HG02981 (cell line): ENCODE data around the gene BTG1.
A peak's percentile ranks its signal among the peaks of the same experiment; 100 is the strongest.

ENCODE experiments used
- ATAC-seq: cut with Tn5 transposase; IDR thresholded peaks from one replicate; pipeline ENCODE4 v1.9.1; 2021; ENCODE audit warnings: mild to moderate bottlenecking, moderate library complexity; ENCODE audit not compliant: unreplicated experiment

Gene BTG1, protein sequence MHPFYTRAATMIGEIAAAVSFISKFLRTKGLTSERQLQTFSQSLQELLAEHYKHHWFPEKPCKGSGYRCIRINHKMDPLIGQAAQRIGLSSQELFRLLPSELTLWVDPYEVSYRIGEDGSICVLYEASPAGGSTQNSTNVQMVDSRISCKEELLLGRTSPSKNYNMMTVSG

DNA sequence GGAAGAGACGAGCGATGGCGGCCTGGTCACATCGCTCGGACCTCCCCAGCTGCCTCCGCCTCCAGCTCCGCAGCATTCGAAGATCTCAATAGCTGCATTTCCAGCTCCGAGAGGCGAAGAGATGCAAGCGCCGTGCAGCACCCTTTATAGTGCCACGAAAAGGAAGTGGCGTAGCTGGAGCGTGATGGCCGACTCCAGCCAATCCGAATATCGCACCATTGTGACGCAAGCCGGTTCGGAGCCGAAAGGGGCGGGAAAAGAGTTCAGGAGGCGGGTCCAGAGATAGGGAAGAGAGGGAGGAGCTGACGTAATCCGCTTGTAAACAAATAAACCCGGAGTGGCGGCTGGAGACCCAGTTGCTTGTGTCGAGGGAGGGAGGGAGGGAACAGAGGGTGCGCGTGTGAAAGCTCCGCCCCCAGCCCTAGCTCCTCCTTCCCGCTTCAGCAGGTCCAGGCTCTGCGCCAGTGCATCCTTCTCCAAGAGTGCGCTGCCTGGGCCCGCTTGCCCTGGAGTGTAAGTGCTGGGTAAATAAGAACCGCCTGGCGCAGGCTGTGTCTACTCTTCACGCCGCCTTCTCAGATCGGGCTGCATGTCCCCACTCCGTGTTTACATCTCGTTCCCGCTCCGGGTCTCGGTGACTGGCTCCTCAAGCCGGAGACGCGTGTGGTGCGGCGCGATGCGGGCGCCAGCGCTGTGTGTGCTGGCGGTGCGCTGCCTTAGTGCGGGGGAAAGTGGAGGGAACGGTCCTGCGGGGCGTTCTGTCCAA, at the start of gene BTG1:
TSS of gene BTG1 (minus strand) at position 116 of the 766 bp plus-strand sequence. CDS start 311 bp downstream, outside the sequence.
- peak; percentile 77 for ATAC-seq

DNA sequence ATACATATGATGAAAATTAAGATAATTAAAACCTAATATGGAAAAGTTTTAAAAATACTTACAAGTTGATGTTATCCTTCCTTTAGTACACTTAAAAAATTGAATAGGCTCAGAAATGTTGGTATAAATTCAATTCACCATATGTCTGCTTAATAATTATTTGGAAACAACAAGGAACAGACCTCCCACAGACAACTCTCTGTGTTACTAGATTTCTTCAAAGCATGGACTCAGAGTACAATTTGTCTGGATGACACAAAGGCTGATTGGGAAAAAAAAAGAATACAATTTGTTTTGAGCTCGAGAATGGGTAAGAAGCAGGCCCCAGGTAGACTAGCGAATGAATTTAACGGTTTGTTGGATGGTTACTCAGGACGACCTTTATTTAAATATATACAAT, 48.9 kb upstream of the BTG1 start:
- ATAC-seq, result no peak

DNA sequence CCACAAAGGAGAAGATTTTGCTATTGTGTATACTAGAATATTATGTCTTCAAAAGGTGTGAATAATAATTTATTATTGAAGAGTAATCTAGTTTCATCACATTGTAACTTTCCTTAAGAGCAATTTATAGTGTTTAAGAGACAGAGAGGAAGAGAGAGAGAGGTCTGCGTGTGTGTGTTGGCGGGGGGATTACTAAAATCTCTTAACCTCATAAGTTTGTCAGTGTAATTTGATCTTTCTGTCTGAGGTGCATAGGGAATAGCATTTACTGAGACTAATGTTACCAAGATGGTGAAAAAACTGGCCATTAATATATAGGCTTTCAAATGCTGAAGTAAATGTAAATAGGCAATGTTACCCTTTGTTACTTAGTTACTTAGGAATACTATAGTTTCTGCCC, 48.2 kb upstream of the BTG1 start:
- ATAC-seq, result no peak

DNA sequence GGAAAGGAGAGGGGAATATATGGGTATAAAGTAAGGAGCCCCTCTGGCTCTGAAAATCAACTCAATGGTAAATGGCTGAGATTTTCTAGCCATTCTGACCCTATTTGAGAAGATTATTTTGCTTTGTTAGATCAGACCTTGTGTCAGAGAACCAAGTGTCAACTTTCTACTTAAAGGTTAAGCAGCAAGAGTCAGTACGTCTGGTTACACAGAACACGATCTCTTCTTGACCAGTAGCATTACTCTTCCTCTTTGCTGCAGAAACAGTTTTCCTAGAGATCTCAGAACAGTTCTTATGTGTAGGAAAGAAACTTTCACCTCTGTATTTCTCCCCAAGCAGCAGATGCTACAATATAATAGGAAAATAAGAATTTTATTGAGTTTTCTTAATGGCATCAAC, 47.4 kb upstream of the BTG1 start:
- ATAC-seq, result no peak

DNA sequence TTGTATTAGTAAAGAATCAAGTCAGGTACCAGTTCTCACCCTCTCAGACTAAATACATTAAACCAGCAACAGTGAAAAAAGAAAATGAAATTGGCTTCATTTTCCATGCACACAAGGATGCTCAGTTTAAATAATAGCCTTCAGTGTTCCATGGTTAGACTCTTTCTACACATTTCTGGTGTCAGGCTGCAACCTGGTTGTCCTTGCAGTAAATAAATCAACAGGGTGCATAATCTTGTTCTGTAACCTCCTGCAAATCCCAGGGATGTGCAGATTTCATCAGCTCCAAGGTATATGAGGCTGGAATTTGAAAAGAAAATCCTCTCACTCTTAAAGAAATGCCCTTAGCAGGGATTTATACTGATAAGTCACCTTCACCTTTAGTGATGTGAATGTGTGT, 46.7 kb upstream of the BTG1 start:
- ATAC-seq, result no peak

DNA sequence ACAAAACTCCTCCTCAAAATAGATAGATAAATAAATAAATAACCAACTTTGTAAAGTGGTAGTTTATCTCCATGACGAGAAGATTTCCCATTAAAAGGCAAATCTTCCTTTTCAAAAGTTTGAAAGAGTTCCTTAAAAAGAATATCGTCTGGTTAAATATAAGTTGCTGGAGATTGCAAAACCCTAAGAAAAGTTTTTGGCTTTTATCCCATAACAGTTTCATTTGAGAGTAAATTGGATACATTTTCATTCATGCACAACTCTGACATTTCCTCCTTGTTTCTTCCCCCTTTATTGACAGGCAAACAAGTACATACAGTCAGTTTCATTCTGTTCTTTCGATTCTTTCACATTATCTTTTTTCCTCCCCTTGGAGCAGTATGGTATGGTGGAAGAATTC, 45.4 kb upstream of the BTG1 start:
- ATAC-seq, result no peak

DNA sequence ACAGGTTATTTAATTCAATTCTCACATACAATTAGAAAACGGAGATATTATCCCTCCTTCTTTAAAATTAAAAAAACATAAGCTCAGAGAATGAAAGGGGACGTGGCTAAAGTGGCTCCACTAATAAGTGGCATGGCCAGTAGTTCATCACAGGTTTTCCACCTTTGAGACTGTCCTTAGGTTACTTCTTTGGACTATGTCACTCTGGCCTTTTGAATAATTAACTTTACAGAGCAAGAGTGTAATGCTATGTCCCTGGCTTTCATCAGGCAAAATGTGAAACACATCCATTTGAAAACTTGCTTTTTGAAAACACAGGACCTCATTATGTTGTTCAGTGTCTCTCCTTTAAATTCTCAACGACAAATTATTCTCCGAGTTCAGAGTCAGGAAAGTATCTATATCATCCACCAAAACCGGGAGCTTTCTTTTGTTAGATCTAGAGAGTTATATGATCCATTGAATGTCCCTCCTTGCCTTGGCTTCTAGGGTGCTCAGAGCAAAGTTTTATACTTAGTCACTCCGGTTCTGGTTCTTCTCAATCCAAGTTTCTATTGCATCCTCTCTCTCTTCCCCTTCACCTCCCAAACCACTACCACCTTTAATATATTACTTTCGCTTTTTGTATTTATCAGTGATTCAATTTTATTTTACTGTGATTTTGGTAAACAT, 43.0 kb upstream of the BTG1 start:
- ATAC-seq, result no peak

DNA sequence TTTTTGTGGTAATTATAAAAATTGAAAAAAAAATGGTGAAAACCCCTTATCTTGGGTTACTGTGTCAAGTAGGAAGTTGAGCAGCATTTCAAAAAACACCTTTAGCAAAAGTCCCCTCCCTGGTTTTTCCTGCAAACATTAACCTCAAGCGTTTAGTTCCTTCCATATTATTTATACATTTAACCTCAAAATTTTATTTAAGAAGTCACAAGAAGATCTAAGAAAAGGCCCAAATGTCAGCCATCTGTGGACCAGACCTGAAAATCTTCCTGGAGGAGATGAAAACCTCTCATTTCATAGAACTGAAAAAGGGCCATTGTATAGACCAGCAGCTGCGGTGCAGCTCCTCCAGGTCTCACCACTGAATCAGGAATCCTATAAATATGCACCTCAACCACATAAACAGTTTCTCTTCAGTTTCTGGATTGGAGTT, 40.4 kb upstream of the BTG1 start:
- ATAC-seq, result peak; percentile 38

DNA sequence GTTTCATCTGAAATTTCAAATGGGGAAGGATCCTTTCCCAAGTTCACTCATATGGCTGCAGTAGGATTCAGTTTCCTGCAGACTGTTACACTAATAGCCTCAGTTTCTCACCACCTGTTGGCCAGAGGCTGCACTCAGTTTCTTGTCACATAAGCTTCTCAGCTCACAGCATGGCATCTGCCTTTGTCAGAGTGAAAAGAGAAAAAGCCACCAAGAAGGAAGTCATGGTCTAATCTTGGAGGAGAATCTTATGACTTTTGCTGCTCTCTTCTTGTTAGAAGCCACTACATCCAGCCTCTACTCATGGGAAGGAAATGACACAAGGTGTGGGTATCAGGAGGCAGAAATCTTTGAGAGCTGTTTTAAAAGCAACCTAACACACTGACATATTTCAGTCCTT, 39.4 kb upstream of the BTG1 start:
- ATAC-seq, result peak; percentile 56

DNA sequence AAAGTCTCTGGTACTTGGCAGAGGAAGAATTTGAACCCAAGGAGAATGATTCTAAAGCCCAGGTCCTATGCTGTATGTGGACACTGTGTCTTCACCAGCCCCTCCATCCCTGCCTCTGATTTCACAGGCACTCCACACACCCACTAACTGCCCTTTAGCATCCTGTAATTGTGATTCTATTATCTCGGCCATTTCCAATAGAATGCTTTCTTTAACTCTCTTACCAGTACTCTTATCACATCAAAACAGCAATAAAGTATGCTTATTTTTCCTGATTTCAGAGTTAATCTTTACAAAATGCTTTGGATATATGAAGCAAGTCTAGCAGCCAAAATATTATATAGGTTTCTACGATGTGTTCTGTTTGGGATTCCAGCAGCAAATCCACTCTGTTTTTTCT, 37.9 kb upstream of the BTG1 start:
- ATAC-seq, result no peak

DNA sequence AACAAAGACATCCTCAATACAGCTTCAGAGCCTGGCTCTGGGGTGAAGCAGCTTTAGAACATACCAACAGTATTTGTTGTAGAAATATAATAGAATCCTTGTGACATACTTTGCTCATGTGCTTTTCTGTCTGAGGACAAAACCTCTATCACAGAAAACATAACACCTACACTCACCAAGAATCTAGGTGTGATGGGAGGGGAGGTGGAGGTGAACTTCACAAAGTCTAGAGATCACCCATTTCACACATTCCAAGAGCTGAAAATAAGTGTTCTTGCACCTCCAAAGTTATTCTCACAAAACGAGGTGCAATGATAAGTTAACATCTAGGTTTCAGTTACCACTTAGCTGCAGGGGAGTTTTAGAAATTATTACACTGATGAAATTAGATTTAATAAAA, 32.7 kb upstream of the BTG1 start:
- no peak for ATAC-seq

DNA sequence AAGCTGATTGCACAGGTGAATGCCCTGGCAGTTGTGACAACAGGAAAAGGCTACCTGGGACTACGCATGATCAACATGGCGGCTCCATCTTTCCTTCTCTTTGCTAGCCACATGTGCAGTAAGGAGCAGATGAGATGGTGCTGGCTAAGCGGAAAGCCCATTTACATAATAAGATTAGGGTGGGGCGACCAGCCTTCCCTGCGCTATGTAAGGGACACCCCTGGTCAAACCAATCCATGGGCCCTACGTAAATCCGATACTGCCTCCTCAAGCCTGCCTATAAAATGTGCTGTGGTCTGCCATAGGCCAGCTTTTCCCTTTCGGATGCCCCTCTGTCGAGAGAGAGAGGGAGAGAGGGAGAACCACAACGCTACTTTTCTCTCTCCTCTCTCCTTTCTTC, 31.0 kb upstream of the BTG1 start:
- no peak for ATAC-seq

DNA sequence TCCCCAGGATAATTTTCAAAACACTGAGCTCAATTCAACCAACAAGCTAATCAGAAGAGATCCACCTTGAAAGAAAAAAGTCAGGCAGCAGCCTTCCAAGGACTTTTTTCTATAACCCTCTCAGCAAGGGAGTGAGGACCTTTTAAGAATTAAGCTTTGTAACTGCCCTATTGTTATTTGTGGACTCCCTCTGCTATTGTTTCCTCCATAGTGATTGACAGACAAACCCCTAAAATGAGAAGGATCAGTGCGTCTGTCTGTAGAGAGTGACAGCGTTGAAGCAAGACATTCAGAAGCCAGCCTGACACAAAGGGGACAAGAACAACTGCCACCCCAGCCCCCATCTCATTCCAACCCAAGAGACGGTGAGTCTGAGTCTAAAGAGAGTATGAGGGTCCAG, 30.3 kb upstream of the BTG1 start:
- ATAC-seq, result no peak

DNA sequence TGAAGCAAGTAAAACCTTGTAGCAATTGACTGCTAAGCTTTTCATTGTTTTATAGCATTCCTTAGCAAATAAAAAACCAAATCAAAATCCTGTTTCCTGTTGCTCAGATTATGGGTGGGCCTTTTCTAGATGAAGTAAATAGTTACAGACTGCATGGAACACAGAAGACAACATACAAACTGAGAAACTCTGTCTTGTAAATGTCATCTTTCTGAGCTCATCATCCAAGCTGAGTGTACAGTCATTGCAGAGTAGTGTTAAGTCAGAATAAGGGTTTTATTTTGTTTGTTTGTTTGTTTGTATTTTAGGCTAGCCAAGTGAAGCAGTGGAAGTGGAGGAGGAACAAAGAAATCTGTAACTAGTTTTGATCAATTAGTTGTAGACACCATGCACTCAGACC, 24.4 kb upstream of the BTG1 start:
- ATAC-seq, result no peak

DNA sequence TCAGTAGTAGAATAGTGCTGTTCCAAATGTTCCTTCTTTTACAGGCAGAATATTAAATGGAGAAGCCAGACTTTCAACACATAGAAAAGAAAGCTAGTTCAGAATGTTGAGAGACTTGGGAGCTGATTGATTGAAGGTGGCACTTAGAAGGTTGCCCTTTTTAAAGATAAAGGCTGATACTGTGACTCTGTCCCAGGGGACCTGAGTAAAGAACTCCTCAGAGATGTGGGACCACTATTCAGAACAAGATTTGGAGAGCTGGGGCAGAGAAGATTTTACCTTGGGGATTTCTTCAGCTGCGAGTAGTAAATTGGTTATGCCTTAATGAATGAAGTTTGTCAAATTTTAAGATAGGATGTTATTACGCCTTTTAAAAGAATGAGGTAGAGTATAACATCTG, 21.4 kb upstream of the BTG1 start:
- ATAC-seq, result no peak

DNA sequence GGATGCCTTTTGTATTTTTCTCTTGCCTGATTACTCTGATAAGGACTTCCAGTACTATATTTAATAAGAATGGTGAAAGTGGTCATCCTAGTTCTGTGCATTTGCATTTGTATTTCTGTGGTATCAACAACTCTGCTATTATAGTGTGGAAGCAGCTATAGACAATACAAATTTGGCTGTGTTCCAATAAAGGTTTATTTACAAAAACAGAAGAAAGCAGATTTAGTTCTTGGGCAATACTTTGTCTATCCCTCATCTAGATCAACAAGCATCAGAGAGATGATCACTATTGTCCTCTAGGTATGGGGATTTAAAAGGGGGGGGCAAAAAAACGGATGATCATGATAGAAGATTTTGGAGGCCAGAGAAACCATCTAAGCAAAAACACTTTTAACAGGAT, 19.1 kb upstream of the BTG1 start:
- ATAC-seq, result no peak

DNA sequence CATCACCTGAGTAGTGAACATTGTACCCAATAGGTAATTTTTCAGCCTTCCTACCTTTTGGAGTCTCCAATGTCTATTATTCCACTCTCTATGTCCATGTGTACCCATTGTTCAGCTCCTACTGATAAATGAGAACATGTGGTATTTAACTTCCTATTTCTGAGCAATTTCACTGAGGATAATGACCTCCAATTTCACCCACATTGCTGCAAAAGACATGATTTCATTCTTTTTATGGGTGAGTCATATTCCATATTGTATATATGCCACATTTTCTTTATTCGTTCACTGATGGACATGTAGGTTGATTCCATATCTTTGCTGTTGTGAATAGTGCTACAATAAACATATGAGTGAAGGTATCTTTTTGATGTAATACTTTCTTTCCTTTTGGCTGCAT, 16.4 kb upstream of the BTG1 start:
- no peak for ATAC-seq

DNA sequence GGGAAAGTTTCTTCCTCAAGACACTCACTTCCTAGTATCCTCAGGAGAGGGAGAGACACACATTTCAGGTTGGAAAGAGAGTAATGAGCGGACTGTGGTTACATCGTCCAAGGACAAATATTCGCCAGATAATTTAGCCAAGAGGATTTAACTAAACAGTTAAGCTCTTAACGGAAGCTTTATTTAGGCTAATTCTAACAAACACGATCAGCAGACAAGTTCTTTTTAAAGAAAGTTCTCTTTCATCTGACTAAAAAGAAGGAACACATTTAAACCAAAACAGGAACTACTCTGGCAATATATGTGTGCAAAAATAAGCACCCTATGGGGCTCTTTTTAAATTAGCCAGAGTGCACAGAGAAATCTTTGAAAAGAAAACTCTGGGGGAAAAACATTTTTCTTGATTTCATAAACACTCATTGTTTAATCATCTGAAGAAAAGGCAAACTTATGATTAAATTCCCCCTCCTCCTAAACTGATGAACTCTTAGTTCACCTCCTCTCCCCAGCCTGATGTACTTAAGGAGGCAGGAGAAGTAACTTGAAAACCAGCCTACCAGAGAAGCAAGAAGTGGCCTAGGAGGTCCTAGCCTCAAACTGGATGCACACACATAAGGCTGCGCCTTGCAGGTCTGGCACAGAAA, 13.3 kb upstream of the BTG1 start:
- ATAC-seq, result no peak

DNA sequence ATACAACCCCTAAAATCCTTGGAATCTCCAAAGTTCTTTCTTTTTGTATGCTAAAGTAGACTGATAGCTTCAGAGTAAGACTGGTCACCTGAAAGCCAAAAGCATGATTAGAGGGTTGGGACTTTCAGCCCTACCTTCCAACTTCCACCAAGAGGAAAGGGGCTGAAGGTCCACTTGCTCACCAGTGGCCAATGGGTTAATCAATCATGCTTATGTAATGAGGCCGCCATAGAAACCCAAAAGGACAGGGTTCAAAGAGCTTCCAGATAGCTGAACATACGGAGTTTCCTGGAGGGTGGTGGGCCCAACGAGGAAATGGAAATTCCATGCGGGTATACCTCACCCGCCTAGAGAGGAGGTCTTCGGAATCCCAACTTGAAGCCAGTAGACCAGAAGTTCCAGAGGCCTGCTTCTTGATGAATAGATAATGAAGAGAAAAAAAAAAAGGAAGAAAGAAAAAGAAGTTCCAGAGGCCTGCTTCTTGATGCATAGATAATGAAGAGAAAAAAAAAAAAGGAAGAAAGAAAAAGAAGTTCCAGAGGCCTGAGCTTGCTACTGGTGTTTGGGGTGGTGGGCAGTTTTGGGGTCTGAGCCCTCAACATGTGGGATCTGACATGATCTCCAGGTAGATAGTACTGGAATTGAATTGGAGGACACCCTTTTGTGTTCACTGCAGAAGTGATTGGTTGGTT, 11.2 kb upstream of the BTG1 start:
- no peak for ATAC-seq

DNA sequence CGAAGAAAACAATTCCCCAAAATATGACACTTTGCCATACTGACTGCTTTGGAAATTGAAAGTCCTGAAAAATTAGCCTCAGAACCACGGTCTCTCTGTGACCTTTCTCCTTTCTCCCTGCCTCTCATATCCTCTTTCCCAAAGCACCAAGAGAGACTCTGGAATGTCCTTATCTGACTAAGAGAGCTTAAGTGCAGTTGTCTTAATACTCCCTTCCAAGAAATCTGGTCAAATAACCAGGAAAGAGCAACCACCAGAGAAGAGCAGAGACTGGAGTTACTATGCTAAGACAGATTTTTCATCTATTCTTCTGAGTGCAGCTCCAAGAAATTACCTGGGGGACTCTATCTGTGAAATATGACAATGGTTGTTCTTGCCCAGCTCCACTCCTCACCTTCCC, 10.5 kb upstream of the BTG1 start:
- ATAC-seq, result no peak

DNA sequence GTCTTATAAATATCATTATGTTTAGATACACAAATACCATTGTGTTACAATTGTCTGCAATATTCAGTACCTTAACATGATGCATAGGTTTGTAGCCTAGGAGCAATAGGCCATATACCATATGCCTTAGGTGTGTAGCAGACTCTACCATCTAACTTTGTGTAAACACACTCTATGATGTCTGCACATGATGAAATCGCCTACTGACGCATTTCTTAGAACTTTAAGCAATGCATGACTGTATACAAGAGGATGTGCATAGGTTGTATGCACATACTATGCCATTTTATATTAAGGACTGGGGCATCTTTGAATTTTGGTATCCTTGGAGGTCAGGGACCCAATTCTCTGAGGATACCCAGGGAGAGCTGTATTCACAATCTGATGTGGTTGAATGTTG, 10.1 kb upstream of the BTG1 start:
- ATAC-seq, result no peak
